Measurements from ENCODE around the gene OR8B2. TPM values are rescaled to one million over a fixed set of nuclear protein-coding genes. Genes with fewer than 3 reads are reported as not detected.

Gene OR8B2, protein sequence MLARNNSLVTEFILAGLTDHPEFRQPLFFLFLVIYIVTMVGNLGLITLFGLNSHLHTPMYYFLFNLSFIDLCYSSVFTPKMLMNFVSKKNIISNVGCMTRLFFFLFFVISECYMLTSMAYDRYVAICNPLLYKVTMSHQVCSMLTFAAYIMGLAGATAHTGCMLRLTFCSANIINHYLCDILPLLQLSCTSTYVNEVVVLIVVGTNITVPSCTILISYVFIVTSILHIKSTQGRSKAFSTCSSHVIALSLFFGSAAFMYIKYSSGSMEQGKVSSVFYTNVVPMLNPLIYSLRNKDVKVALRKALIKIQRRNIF
- total RNA-seq = not detected in 2 replicates
- polyA plus RNA-seq = not detected in 2 replicates
- polyA plus RNA-seq (2012) = not detected in 2 replicates
- polyA minus RNA-seq (ENCODE audit: low replicate concordance) = not detected in 2 replicates

GRCh38 chr11:124384399-124384798 lies at the start of gene OR8B2:
TSS of gene OR8B2 (minus strand) at chr11:124384499. CDS start at chr11:124383343, 1,156 bp downstream.
- TF ChIP-seq EZH2 (IDR thresholded peaks at IDR 0.05; ENCODE audit: low read length, missing control alignments) = no peak
- TF ChIP-seq CTCF (conservative IDR thresholded peaks at IDR 0.05 in 1 of 2, IDR thresholded peaks at IDR 0.05 in 1 of 2; ENCODE audit: low read depth in 1 of 2, low read length in 2 of 2) = no peak
- DNase-seq (ENCODE audit: low read depth in 2 of 2) = no peak
- Histone ChIP-seq H3K27ac (ENCODE audit: insufficient read depth, low read length) (no peak within 1 kb of the TSS), H3K27me3 (ENCODE audit: control insufficient read depth, insufficient read depth, low read length) (no peaks in the 10 kb centered on the region), H2AFZ (ENCODE audit: low read length) (no peak within 1 kb of the TSS), H3K4me3 (replicated peaks in 1 of 4; ENCODE audit: control extremely low read depth in 1 of 4, insufficient read depth in 1 of 4, low read depth in 3 of 4, low read length in 4 of 4) (no peak within 1 kb of the TSS), H3K9me3 (ENCODE audit: control insufficient read depth, insufficient read depth, low read depth, low read length) (no peaks in the 10 kb centered on the region), H3K79me2 (ENCODE audit: control insufficient read depth, insufficient read depth, low read length) (no peaks in the 10 kb centered on the region), H4K20me1 (ENCODE audit: control insufficient read depth, extremely low read depth, insufficient read depth, low read length) (no peaks in the 10 kb centered on the region), H3K9ac (ENCODE audit: insufficient read depth, low read length) (no peak within 1 kb of the TSS), H3K4me1 (ENCODE audit: control insufficient read depth, extremely low read depth, insufficient read depth, low read length) (no peaks in the 10 kb centered on the region), H3K4me2 (ENCODE audit: extremely low read depth, insufficient read depth, low read length) (no peak within 1 kb of the TSS), H3K36me3 (ENCODE audit: control insufficient read depth, insufficient read depth, low read length) (no peaks in the 10 kb centered on the region)

DNA sequence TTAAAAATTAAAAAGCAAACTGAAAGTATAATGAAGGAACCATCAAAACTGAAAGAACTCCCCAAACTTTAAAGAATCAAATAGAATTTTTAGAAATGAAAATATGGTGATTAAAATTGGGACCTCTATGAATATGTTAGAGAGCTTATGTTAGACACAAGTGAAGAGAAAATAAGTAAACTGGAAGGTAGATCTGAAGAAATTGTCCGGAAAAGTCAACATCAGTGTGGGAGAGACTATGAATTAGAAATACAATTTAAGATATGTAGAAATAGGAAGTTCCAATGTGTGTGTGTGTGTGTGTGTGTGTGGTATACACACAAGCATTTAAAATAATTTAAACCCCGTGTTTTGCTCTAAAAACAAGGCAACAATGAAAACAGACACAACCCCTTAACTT lies 45.3 kb upstream of the OR8B2 start:
- TF ChIP-seq CTCF (conservative IDR thresholded peaks at IDR 0.05 in 1 of 2, IDR thresholded peaks at IDR 0.05 in 1 of 2; ENCODE audit: low read depth in 1 of 2, low read length in 2 of 2) (no peak), EZH2 (IDR thresholded peaks at IDR 0.05; ENCODE audit: low read length, missing control alignments) (no peak)
- no peak overlapping the region for H3K4me2 ChIP-seq (ENCODE audit: extremely low read depth, insufficient read depth, low read length)
- H3K36me3 ChIP-seq (ENCODE audit: control insufficient read depth, insufficient read depth, low read length) = no peaks in the 10 kb centered on the region
- H3K9me3 ChIP-seq (ENCODE audit: control insufficient read depth, insufficient read depth, low read depth, low read length) = no peaks in the 10 kb centered on the region
- H3K9ac ChIP-seq (ENCODE audit: insufficient read depth, low read length) = no peak overlapping the region
- H2AFZ ChIP-seq (ENCODE audit: low read length) = no peak overlapping the region
- DNase-seq (ENCODE audit: low read depth in 2 of 2) = no peak
- H3K27ac ChIP-seq (ENCODE audit: insufficient read depth, low read length) = no peak overlapping the region
- H4K20me1 ChIP-seq (ENCODE audit: control insufficient read depth, extremely low read depth, insufficient read depth, low read length) = no peaks in the 10 kb centered on the region
- H3K4me1 ChIP-seq (ENCODE audit: control insufficient read depth, extremely low read depth, insufficient read depth, low read length) = no peaks in the 10 kb centered on the region
- H3K4me3 ChIP-seq (replicated peaks in 1 of 4; ENCODE audit: control extremely low read depth in 1 of 4, insufficient read depth in 1 of 4, low read depth in 3 of 4, low read length in 4 of 4) = no peak overlapping the region
- H3K27me3 ChIP-seq (ENCODE audit: control insufficient read depth, insufficient read depth, low read length) = no peaks in the 10 kb centered on the region
- H3K79me2 ChIP-seq (ENCODE audit: control insufficient read depth, insufficient read depth, low read length) = no peaks in the 10 kb centered on the region

DNA sequence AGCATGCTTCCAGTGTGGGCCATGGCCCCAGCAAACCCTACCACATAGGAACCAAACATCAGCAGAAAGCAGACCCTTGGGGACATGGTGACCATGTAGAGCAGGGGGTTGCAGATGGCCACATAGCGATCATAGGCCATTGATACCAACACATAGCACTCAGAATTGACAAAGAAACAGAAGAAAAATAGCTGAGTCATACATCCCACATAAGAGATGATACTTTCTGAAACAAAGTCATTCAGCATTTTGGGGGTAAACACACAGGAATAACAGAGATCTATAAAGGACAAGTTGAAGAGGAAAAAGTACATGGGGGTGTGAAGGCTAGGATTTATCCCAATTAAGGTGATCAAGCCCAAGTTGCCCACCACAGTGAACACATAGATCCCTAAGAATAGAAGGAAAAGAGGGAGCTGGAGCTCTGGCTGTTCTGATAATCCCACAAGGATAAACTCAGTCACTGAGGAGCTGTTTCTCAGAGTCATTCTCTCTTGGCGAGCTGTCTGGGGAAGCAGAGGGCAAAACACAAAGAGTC lies 40.2 kb upstream of the OR8B2 start, which contains the start of gene OR8B4:
Gene OR8B4 (minus strand): TSS at position 488 of the 538 bp plus-strand sequence. CDS start 0 bp downstream, at position 488.
- H3K27me3 ChIP-seq (ENCODE audit: control insufficient read depth, insufficient read depth, low read length) = no peaks in the 10 kb centered on the region
- H3K4me1 ChIP-seq (ENCODE audit: control insufficient read depth, extremely low read depth, insufficient read depth, low read length) = no peaks in the 10 kb centered on the region
- H4K20me1 ChIP-seq (ENCODE audit: control insufficient read depth, extremely low read depth, insufficient read depth, low read length) = no peaks in the 10 kb centered on the region
- H3K79me2 ChIP-seq (ENCODE audit: control insufficient read depth, insufficient read depth, low read length) = no peaks in the 10 kb centered on the region
- no peaks in the 10 kb centered on the region for H3K9me3 ChIP-seq (ENCODE audit: control insufficient read depth, insufficient read depth, low read depth, low read length)
- H3K27ac ChIP-seq (ENCODE audit: insufficient read depth, low read length) = no peak within 1 kb of the TSS
- no peak for TF ChIP-seq CTCF (conservative IDR thresholded peaks at IDR 0.05 in 1 of 2, IDR thresholded peaks at IDR 0.05 in 1 of 2; ENCODE audit: low read depth in 1 of 2, low read length in 2 of 2)
- TF ChIP-seq EZH2 (IDR thresholded peaks at IDR 0.05; ENCODE audit: low read length, missing control alignments) = no peak
- H3K9ac ChIP-seq (ENCODE audit: insufficient read depth, low read length) = no peak within 1 kb of the TSS
- no peak for DNase-seq (ENCODE audit: low read depth in 2 of 2)
- no peak within 1 kb of the TSS for H3K4me2 ChIP-seq (ENCODE audit: extremely low read depth, insufficient read depth, low read length)
- no peaks in the 10 kb centered on the region for H3K36me3 ChIP-seq (ENCODE audit: control insufficient read depth, insufficient read depth, low read length)
- no peak within 1 kb of the TSS for H3K4me3 ChIP-seq (replicated peaks in 1 of 4; ENCODE audit: control extremely low read depth in 1 of 4, insufficient read depth in 1 of 4, low read depth in 3 of 4, low read length in 4 of 4)
- no peak within 1 kb of the TSS for H2AFZ ChIP-seq (ENCODE audit: low read length)
